ENCODE measurements around the gene BAG3. TPM values are rescaled to one million over a fixed set of nuclear protein-coding genes. Genes with fewer than 3 reads are reported as not detected.

The BAG3 gene
- total and polyA plus RNA-seq, 4 donors = 16.8 to 44.8 (median 35.1) TPM

DNA sequence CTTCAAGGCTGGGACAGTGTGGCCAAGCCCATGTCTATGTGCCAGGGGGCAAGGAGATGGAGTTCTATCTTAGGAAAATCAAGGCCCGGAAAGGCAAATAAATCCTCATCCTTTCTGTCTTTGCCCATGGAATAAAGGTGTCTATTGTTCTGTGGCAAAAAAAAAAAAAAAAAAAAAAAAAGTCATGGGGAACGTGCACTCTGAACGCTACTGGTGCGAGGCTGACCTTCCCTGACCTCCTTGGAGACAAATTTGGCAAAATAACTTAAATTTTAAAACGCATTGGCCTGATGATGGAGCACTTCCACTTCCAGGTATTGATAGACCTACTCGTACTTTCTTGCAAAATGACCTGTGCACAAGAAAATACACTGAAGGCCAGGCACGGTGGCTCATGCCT lies 12.2 kb upstream of the BAG3 start:
- no peak overlapping the region for H3K4me3 ChIP-seq
- ATAC-seq (ENCODE audit: insufficient read depth, low FRiP score) (no peak), DNase-seq (no peak)
- TF ChIP-seq, protein P1, sequence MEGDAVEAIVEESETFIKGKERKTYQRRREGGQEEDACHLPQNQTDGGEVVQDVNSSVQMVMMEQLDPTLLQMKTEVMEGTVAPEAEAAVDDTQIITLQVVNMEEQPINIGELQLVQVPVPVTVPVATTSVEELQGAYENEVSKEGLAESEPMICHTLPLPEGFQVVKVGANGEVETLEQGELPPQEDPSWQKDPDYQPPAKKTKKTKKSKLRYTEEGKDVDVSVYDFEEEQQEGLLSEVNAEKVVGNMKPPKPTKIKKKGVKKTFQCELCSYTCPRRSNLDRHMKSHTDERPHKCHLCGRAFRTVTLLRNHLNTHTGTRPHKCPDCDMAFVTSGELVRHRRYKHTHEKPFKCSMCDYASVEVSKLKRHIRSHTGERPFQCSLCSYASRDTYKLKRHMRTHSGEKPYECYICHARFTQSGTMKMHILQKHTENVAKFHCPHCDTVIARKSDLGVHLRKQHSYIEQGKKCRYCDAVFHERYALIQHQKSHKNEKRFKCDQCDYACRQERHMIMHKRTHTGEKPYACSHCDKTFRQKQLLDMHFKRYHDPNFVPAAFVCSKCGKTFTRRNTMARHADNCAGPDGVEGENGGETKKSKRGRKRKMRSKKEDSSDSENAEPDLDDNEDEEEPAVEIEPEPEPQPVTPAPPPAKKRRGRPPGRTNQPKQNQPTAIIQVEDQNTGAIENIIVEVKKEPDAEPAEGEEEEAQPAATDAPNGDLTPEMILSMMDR (IDR thresholded peaks at IDR 0.05; ENCODE audit: control extremely low read depth, extremely low read depth) = no peak
- H3K9ac ChIP-seq (ENCODE audit: insufficient read depth in 1 of 2, low read length in 2 of 2) = no peak overlapping the region
- WGBS, 2 donors = 70 to 76% methylated on average over 7 of the region's 7 CpGs
- H3K36me3 ChIP-seq (ENCODE audit: control insufficient read depth in 4 of 4, insufficient read depth in 4 of 4, low read length in 4 of 4) = no peaks in the 10 kb centered on the region
- H3K9me3 ChIP-seq (ENCODE audit: control insufficient read depth in 4 of 4, insufficient read depth in 3 of 4, low read length in 3 of 4) = no peaks in the 10 kb centered on the region
- no peaks in the 10 kb centered on the region for H3K4me1 ChIP-seq (ENCODE audit: control insufficient read depth in 5 of 5, insufficient read depth in 5 of 5, low read length in 5 of 5)
- no peak overlapping the region for H3K27ac ChIP-seq (ENCODE audit: low read depth in 1 of 2, low read length in 1 of 2)
- no peaks in the 10 kb centered on the region for H3K27me3 ChIP-seq (ENCODE audit: control insufficient read depth in 3 of 3, insufficient read depth in 3 of 3, low read length in 2 of 3)

DNA sequence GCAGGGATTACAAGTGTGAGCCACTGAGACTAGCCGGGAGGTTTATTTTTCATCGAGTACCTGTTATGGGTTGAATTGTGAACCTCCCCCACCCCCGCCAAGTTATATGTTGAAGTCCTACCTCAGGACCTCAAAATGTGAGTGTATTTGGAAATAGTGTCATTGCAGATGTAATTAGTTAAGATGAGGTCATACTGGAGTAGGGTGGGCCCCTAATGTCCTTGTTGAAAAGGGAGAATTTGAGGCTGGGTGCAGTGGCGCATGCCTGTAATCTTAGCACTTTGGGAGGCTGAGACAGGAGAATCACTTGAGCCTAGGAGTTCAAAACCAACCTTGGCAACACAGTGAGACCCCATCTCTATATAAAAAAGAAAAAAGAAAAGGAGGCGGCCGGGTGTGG lies 10.8 kb upstream of the BAG3 start:
- DNase-seq = no peak
- Histone ChIP-seq H3K9me3 (ENCODE audit: control insufficient read depth in 4 of 4, insufficient read depth in 3 of 4, low read length in 3 of 4) (peaks cover 0 to 3% (median 0%) of the 10 kb centered on the region in 4 donors), H3K4me3 (no peak overlapping the region), H3K36me3 (ENCODE audit: control insufficient read depth in 4 of 4, insufficient read depth in 4 of 4, low read length in 4 of 4) (no peaks in the 10 kb centered on the region), H3K27ac (ENCODE audit: low read depth in 1 of 2, low read length in 1 of 2) (no peak overlapping the region), H3K27me3 (ENCODE audit: control insufficient read depth in 3 of 3, insufficient read depth in 3 of 3, low read length in 2 of 3) (no peaks in the 10 kb centered on the region), H3K9ac (ENCODE audit: insufficient read depth in 1 of 2, low read length in 2 of 2) (no peak overlapping the region), H3K4me1 (ENCODE audit: control insufficient read depth in 5 of 5, insufficient read depth in 5 of 5, low read length in 5 of 5) (no peaks in the 10 kb centered on the region)
- 93% methylated on average over 6 of the region's 6 CpGs for WGBS, 2 donors
- no peak for ATAC-seq (ENCODE audit: insufficient read depth, low FRiP score)
- TF ChIP-seq, protein P1 (IDR thresholded peaks at IDR 0.05; ENCODE audit: control extremely low read depth, extremely low read depth) = no peak

DNA sequence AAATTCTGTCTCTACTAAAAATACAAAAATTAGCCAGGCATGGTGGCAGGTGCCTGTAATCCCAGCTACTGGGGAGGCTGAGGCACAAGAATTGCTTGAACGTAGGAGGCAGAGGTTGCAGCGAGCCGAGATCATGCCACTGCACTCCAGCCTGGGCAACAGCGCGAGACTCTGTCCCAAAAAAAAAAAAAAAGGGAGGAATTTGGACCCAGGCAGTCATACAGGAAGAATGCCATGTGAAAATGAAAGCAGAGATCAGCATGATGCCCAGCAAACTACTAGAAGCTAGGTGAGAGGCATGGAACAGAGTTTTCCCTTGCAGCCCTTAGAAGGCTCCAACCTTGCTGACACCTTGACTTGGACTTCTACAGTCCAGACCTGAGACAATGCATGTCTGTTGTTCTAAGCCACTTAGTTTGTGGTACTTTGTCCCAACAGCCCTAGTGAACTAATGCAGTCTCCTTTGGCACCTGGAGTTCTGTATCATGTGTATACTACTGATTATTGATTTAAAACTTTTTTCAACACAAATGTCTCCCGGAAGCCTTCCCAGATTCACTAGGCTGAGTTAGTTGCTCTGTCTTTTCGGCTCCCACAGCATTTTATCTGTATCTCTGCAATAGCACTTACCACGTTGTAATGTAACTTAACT lies 10.2 kb upstream of the BAG3 start:
- H3K27me3 ChIP-seq (ENCODE audit: control insufficient read depth in 3 of 3, insufficient read depth in 3 of 3, low read length in 2 of 3) = no peaks in the 10 kb centered on the region
- H3K9me3 ChIP-seq (ENCODE audit: control insufficient read depth in 4 of 4, insufficient read depth in 3 of 4, low read length in 3 of 4) = peaks cover 0 to 3% (median 0%) of the 10 kb centered on the region in 4 donors
- TF ChIP-seq, protein P1 (IDR thresholded peaks at IDR 0.05; ENCODE audit: control extremely low read depth, extremely low read depth) = no peak
- DNase-seq (no peak), ATAC-seq (ENCODE audit: insufficient read depth, low FRiP score) (no peak)
- no peak overlapping the region for H3K27ac ChIP-seq (ENCODE audit: low read depth in 1 of 2, low read length in 1 of 2)
- no peak overlapping the region for H3K4me3 ChIP-seq
- no peak overlapping the region for H3K9ac ChIP-seq (ENCODE audit: insufficient read depth in 1 of 2, low read length in 2 of 2)
- no peaks in the 10 kb centered on the region for H3K4me1 ChIP-seq (ENCODE audit: control insufficient read depth in 5 of 5, insufficient read depth in 5 of 5, low read length in 5 of 5)
- WGBS, 2 donors = 82 to 92% methylated on average over 8 of the region's 8 CpGs
- no peaks in the 10 kb centered on the region for H3K36me3 ChIP-seq (ENCODE audit: control insufficient read depth in 4 of 4, insufficient read depth in 4 of 4, low read length in 4 of 4)
